HFF-Myc (cell line): ENCODE data around the gene GABBR2.
"Not testable (repeated sequence)": the region's sequence is repeated elsewhere in the genome, so short reads cannot be mapped to it uniquely, and the experiment has no call there.

Experiments
- DNase-seq: peaks from one replicate; pipeline ENCODE4 v3.0.0-alpha.2; 2011; ENCODE audit warnings: low read depth; ENCODE audit errors: extremely low read depth
- H3K4me3 ChIP-seq: replicated peaks from 2 replicates; pipeline ENCODE4 v1.5.1; 2011; ENCODE audit warnings: low read depth, mild to moderate bottlenecking, control low read depth, low read length
- TF ChIP-seq, protein P1 (sequence below): IDR thresholded peaks from 2 replicates; pipeline ENCODE4 v1.5.1; 2012; ENCODE audit warnings: mild to moderate bottlenecking, low read depth, low read length, control low read depth; ENCODE audit errors: missing control alignments

Gene GABBR2

DNA sequence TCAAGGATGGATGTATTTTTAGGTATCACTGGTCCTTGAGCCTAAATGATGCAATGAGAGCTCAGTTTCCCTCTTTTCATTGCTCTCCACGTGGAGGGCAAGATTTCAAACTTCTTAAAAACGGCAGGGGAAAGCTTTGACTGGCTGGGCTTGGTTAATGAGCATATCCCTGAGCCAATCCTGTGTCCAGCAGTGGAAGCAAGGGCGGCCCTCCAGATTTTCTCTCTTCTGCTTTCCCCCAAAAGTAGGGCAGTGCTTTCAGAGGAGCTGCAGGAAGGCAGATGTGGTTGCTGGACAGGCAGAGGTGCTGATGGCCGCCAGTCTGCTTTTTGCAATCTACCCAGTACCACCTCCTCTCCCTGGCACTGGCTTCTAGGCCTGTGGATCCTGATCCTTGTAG is 423.3 kb downstream of the GABBR2 start:
- H3K4me3 ChIP-seq, result no peak overlapping the region
- no peak for DNase-seq
- TF ChIP-seq, protein P1, sequence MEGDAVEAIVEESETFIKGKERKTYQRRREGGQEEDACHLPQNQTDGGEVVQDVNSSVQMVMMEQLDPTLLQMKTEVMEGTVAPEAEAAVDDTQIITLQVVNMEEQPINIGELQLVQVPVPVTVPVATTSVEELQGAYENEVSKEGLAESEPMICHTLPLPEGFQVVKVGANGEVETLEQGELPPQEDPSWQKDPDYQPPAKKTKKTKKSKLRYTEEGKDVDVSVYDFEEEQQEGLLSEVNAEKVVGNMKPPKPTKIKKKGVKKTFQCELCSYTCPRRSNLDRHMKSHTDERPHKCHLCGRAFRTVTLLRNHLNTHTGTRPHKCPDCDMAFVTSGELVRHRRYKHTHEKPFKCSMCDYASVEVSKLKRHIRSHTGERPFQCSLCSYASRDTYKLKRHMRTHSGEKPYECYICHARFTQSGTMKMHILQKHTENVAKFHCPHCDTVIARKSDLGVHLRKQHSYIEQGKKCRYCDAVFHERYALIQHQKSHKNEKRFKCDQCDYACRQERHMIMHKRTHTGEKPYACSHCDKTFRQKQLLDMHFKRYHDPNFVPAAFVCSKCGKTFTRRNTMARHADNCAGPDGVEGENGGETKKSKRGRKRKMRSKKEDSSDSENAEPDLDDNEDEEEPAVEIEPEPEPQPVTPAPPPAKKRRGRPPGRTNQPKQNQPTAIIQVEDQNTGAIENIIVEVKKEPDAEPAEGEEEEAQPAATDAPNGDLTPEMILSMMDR, result no peak

DNA sequence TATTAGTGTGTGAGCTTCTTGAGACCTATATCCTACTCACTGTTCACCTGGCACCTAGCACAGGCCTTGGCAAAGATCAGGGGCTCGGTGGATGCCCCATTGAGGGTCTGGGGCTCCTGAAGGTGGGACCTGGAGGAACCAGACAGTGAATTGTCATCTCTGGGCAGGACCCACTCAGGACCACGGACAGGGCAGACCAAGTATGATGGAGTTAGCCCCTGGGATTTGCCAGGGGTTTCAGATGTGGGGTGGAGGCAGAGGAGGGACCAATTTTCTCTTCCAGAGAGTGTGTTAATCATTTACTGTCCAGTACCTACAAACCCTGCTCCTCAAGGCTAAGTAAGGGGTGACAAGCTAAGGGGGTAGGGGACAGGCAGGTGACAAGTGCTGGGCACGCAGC is 424.0 kb downstream of the GABBR2 start:
- TF ChIP-seq, protein P1, result no peak
- DNase-seq, result no peak

DNA sequence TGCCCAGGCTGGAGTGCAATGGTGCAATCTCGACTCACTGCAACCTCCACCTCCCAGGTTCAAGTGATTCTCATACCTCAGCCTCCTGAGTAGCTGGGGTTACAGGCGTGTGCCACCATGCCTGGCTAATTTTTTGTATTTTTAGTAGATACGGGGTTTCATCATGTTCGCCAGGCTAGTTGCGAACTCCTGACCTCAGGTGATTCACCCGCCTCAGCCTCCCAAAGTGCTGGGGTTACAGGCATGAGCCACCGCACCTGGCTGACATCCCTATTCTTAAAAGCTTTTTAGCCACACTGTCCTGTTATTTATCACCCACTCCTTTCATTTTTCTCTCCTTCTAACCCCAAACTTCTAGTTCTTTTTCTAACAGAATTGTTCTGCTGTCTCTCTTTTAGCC is 425.6 kb downstream of the GABBR2 start:
- not testable (repeated sequence) for DNase-seq, H3K4me3 ChIP-seq

More for the DNA sequence above, 424.0 kb downstream of the GABBR2 start:
- H3K4me3 ChIP-seq, result no peak overlapping the region

DNA sequence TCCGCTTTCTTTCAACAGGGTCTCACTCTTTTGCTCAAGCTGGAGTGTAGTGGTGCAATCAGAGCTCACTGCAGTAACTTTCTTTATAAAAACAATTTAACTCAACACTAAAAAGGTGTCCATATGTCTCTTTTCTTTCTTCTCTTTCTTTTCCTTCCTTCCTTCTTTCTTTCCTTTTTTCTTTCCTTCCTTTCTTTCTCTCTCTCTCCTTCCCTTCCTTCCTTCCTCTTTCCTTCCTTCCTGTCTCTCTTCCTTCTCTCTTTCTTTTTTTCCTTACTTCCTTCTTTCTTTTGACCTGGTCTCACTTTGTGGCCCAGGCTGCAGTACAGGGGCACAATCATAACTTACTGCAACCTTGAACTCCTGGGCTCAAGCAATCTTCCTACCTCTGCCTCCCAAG is 427.5 kb downstream of the GABBR2 start:
- no peak overlapping the region for H3K4me3 ChIP-seq
- no peak for DNase-seq
- TF ChIP-seq, protein P1, result no peak

DNA sequence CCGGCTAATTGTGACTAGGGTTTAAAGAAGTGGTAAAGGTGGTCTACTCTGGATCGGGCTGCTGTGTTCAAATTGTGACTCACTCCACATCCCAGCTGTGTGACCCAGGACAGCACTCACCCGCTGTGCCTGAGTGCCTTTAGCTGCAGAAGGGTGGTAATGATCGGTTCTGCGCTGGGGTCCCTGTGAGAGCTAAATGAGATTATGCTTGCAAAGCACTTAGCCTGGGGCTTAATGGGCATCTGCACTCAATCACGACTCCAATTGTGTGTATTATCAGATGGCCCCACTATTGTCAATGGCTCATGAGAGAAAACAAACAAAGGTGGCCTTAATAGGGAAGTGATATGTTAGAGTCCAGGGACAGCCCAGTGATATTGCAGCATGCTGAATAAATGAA is 428.2 kb downstream of the GABBR2 start:
- TF ChIP-seq, protein P1, result no peak
- no peak overlapping the region for H3K4me3 ChIP-seq

DNA sequence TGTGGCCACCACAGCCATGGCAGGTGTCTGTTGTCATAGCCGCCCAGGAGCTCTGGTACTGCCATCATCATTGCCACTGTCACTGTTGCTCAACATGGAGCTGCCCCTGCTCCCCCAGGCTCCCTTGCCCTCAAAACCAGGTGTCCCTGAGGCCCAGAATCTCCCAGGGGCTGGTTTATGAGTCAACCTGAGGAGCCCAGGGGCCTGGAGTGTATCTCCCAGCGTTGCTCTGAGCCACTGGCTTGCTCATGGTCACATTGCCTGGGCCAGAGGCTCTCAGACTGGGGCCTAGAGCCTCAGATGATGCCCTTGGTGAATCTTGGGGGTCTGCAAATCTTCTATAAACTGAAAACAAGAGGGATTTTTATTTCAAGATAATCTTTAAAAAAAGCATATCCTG is 428.6 kb downstream of the GABBR2 start:
- no peak overlapping the region for H3K4me3 ChIP-seq
- TF ChIP-seq, protein P1, result no peak
- no peak for DNase-seq

More for the DNA sequence above, 428.2 kb downstream of the GABBR2 start:
- DNase-seq, result no peak

DNA sequence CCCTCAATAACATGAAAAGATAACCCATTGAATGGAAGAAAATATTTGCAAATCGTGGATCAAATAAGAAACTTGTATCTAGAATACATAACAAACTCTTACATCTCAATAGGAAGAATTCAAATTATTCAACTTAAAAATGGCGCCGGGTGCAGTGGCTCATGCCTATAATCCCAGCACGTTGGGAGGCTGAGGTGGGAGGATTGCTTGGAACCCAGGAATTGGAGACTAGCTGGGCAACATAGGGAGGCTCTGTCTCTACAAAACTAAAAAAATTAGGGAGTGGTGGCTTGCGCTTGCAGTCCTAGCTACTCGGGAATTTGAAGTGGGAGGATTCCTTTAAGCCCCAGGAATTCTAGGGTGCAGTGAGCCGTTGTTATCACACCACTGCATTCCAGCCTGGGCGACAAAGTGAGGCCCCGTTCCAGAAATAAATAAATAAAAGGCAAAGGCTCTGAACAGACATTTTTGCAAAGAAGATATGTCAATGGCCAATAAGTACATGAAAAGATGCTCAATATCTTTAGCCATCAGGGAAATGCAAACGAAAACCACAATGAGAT is 431.7 kb downstream of the GABBR2 start:
- H3K4me3 ChIP-seq, result no peak overlapping the region
- DNase-seq, result no peak
- TF ChIP-seq, protein P1, result no peak

DNA sequence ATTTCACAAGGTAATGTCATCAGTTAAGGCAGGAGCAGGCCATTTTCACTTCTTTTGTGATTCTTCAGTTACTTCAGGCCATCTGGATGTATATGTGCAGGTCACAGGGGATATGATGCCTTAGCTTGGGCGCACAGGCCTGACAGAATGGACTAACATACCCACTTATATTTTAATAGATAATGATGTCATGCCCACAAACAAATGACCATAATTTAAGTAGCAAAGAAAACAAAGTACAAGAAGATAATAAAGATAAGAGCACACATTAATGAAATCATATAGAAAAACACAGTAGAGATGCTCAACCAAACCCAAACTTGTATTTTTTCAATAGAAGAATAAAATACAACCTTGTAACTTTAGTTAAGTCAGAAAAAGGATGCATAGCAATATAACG is 433.6 kb downstream of the GABBR2 start:
- no peak for DNase-seq
- no peak overlapping the region for H3K4me3 ChIP-seq
- TF ChIP-seq, protein P1, result no peak
